Fibroblast of mammary gland (primary cell): ENCODE data around the gene ZNF138.
"Not testable (repeated sequence)": the region's sequence is repeated elsewhere in the genome, so short reads cannot be mapped to it uniquely, and the experiment has no call there.

Source experiments
- DNase-seq: peaks from one replicate; pipeline ENCODE4 v3.0.0-alpha.2; 2010; ENCODE audit warnings: low read depth
- H3K4me3 ChIP-seq: 2 replicates; pipeline ENCODE4 v1.5.1; 2011; ENCODE audit warnings: low read depth, mild to moderate bottlenecking, low read length, moderate library complexity; ENCODE audit not compliant: control insufficient read depth
- TF ChIP-seq, protein P1 (sequence below): conservative IDR thresholded peaks from 2 replicates; pipeline ENCODE4 v1.5.1; 2011; ENCODE audit warnings: low read depth, low read length, inconsistent platforms; ENCODE audit not compliant: control insufficient read depth, insufficient read depth

Gene ZNF138

DNA sequence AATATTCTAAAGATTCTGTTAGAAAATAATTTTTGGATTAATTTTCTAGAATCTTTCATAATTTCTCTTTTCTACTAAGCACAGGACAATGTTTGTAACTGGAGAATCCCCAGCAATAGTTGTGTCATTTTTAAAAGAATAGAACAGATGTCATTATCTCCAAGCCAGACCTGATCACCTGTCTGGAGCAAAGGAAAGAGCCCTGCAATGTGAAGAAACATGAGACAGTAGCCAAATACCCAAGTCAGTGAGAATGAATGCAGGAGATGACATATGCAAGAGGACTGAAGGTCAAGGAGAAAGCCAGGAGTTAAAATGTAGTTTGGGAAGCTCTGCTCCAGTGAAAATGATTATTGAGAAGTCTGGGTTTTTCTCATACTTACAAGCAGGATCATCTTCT, 25.4 kb upstream of the ZNF138 start:
- no peak overlapping the region for H3K4me3 ChIP-seq
- TF ChIP-seq, protein P1, sequence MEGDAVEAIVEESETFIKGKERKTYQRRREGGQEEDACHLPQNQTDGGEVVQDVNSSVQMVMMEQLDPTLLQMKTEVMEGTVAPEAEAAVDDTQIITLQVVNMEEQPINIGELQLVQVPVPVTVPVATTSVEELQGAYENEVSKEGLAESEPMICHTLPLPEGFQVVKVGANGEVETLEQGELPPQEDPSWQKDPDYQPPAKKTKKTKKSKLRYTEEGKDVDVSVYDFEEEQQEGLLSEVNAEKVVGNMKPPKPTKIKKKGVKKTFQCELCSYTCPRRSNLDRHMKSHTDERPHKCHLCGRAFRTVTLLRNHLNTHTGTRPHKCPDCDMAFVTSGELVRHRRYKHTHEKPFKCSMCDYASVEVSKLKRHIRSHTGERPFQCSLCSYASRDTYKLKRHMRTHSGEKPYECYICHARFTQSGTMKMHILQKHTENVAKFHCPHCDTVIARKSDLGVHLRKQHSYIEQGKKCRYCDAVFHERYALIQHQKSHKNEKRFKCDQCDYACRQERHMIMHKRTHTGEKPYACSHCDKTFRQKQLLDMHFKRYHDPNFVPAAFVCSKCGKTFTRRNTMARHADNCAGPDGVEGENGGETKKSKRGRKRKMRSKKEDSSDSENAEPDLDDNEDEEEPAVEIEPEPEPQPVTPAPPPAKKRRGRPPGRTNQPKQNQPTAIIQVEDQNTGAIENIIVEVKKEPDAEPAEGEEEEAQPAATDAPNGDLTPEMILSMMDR = no peak
- no peak for DNase-seq

DNA sequence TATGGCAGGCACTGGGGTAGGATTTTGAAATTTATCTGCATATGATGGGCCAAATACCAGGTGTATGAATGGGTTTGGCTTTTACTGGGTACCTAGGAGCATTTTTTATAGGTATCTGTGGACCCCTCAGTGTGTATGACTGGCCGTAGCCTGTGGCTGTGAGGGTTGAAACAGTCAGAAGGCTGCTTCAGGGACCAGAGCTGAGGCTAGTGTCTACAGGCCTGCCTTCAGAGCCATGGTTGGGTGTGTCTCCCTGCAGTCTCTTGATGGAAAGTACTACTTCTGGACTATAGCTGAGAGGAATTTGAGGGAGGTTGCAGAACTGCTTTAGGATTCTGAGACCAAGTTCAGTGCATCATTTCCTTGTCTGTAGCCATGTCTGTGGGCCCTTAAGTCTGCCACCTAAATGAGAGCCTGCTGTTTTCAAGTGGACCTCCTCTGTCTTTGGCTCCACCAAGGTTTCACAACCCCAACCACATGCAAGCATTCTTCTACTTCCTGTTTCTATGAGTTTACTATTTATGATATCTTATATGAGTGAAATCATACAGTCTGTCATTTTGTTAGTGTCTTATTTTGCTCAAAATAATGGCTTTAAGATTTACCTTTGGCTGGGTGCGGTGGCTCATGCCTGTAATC, 19.9 kb upstream of the ZNF138 start:
- TF ChIP-seq, protein P1 = no peak
- no peak overlapping the region for H3K4me3 ChIP-seq
- no peak for DNase-seq

DNA sequence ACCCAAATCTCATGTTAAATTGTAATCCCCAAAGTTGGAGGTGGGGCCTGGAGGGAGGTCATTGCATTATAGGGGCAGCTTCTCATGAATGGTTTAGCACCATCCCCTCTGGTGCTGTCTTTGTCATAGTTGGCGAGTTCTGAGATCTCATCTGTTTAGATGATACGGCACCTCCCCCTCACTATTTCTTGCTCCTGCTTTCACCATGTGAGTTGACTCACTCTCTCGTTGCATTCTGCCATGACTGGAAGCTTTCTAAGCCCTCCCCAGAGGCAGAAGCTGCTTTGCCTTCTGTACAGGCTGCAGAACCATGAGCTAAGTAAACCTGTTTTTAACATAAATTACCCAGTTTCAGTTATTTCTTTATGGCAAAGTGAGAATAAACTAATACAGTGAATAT, 18.9 kb upstream of the ZNF138 start:
- DNase-seq = peak; percentile 5
- no peak overlapping the region for H3K4me3 ChIP-seq
- TF ChIP-seq, protein P1 = no peak

DNA sequence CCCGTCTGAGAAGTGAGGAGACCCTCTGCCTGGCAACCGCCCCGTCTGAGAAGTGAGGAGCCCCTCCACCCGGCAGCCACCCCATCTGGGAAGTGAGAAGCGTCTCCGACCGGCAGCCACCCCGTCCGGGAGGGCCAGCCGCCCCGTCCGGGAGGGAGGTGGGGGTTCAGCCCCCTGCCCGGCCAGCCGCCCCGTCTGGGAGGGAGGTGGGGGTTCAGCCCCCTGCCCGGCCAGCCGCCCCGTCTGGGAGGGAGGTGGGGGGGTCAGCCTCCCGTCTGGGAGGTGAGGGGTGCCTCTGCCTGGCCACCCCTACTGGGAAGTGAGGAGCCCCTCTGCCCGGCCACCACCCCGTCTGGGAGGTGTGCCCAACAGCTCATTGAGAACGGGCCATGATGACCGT, 9.4 kb upstream of the ZNF138 start:
- not testable (repeated sequence) for DNase-seq, H3K4me3 ChIP-seq

DNA sequence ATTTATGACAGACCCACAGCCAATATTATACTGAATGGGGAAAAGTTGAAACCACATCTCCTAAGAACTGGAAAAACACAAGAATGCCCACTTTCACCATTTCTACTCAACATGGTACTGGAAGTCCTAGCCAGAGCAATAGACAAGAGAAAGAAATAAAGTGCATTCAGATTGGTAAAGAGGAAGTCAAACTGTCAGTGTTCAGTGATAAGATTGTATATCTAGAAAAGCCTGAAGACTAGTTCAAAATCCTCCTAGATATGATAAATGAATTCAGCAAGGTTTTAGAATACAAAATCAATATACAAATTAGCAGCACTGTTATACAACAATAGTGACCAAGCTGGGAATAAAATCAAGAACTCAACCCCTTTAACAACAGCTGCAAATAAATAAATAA, 6.9 kb upstream of the ZNF138 start:
- no peak for DNase-seq
- TF ChIP-seq, protein P1 = no peak
- H3K4me3 ChIP-seq = no peak overlapping the region

DNA sequence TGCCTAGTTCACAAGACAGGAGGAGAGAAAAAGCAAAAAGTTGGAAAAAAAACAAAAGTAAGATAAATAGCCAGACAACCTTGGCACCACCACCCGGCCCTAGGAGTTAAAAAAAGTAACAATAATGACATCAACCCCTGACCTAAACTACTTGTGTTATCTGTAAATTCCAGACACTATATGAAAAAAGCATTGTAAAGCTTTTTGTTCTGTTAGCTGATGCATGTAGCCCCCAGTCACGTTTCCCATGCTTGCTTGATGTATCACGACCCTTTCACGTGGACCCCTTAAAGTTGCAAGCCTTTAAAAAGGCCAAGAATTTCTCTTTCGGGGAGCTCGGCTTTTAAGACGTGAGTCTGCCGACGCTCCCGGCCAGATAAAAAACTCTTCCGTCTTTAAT, 5.0 kb upstream of the ZNF138 start:
- not testable (repeated sequence) for DNase-seq, H3K4me3 ChIP-seq

DNA sequence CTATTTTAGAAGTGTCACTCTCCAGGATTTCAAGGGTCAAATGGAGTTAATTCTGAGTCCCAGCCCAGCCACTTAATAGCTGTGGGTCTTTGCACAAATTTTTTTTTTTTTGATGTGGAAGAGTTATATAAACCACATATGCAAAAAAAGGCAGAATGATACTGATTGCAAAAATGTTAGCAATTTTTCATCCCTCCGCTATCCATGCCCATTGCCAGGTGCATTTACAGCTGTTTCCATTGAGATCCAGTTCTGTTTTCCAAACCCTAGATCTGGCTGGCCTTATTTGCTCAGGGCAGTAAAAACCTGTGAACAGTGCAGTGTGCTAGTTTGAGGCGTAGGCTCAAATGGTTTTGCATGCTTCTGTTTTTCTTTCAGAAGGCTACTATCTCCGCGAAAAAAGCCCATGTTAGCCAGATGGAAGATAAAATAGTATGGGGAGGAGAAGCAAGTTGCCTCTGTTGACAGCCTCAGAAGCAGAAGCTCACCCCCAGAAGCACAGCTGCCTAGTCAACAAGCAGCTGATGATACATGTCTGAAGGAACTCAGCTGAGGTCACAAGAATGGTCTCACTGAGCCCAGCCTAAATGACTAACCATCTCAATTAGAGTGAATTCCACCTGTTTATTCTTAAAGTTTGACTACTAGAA, 997 bp upstream of the ZNF138 start:
- TF ChIP-seq, protein P1 = no peak
- no peak overlapping the region for H3K4me3 ChIP-seq
- DNase-seq = peak; percentile 25

DNA sequence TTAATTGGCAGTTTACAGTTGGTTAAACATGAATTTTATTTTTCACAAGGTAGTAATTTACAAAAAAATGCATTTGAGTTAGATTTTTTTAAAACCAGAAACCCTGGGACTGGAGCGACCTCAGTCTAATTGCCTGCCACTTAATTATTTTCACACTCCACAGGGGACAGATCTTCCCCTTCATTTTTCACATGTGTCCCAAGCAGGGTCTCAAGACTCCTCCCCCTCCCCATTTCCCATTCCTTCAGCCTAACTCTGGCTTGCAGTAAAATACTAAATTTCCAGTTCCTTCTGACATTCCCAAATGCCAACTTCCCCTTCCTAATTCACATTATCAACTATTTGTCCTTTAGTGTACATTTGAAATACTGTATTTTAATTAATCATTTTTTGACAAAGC, 948 bp downstream of the ZNF138 start:
- DNase-seq = no peak
- H3K4me3 ChIP-seq = peak overlapping the region; percentile 87
- TF ChIP-seq, protein P1 = no peak

DNA sequence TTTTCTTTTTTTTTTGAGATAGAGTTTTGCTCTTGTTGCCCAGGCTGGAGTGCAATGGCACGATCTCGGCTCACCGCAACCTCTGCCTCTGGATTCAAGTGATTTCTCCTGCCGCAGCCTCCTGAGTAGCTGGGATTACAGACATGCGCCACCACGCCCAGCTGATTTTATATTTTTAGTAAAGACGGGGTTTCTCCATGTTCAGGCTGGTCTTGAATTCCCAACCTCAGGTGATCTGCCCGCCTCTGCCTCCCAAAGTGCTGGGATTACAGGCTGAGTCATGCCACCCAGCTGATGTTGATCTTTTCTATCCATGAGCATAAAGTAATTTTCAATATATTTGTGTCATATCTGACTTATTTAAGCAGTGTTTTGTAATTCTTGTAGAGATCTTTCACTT, 4.9 kb downstream of the ZNF138 start:
- not testable (repeated sequence) for DNase-seq, H3K4me3 ChIP-seq
